Effector memory CD8-positive, alpha-beta T cell (primary cell): ENCODE data around the gene OR5T1.

ENCODE experiments used
- ATAC-seq: fragments of 150-1000 bp; cut with Tn5 transposase; replicated peaks from 2 replicates; pipeline ENCODE4 v1.10.0; 2021; ENCODE audit warnings: mild to moderate bottlenecking, moderate library complexity
- DNase-seq, 3 experiments: peaks; one replicate each; pipeline ENCODE4 v3.0.0; 2021
- H3K27ac Mint-ChIP-seq, 2 donors: one replicate each; pipeline ENCODE4 v1.8.0; 2022; ENCODE audit warnings: mild to moderate bottlenecking in 2 of 2, mixed read lengths in 2 of 2, moderate library complexity in 2 of 2
- H3K27me3 Mint-ChIP-seq, 2 donors: one replicate each; pipeline ENCODE4 v1.8.0; 2022; ENCODE audit warnings: mixed read lengths in 2 of 2
- H3K36me3 Mint-ChIP-seq: one replicate; pipeline ENCODE4 v1.8.0; 2022; ENCODE audit warnings: mild to moderate bottlenecking, moderate library complexity, mixed read lengths; ENCODE audit not compliant: insufficient read depth
- H3K4me1 Mint-ChIP-seq, 2 donors: one replicate each; pipeline ENCODE4 v1.8.0; 2022; ENCODE audit warnings: low read depth in 2 of 2, mixed read lengths in 2 of 2
- H3K4me3 Mint-ChIP-seq, 2 donors: one replicate each; pipeline ENCODE4 v1.8.0; 2022; ENCODE audit warnings: mild to moderate bottlenecking in 2 of 2, mixed read lengths in 2 of 2, moderate library complexity in 2 of 2
- H3K9me3 Mint-ChIP-seq, 2 donors: one replicate each; pipeline ENCODE4 v1.8.0; 2022; ENCODE audit warnings: mixed read lengths in 2 of 2
- total RNA-seq, 9 experiments: gene quantifications; one replicate each; lab custom pipeline; 2026; lab: John Stamatoyannopoulos, UW

Gene OR5T1
- total RNA-seq, result 0 reads per million in 9 experiments

DNA sequence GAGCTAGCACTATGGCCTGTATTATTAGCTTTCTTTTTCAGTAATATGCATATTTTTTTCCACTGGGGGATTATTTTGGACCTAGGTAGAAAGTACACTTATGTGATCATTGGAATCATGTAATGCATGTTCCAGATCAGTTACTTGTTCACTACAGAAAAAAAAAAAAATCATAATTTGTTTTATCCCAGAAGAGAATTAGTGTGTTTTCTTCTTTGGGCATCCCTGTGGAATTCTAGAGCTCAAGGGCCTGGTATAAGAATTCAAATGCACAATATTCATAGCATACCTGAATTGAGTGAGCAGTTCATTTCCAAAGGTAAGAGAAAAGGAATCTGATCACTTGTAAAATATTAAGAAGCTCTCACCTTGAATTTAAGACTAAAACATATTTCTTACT, at the start of gene OR5T1:
OR5T1 (plus strand) TSS at position 301 of the 400 bp plus-strand sequence. CDS start 1,485 bp downstream, outside the sequence.
- Mint-ChIP-seq H3K9me3 (peaks cover 5 to 16% of the 10 kb centered on the region in 2 donors), H3K27me3 (no peaks in the 10 kb centered on the region), H3K4me3 (no peak within 1 kb of the TSS), H3K27ac (no peak within 1 kb of the TSS), H3K4me1 (no peaks in the 10 kb centered on the region), H3K36me3 (no peaks in the 10 kb centered on the region)
- ATAC-seq (no peak), DNase-seq (no peak)

DNA sequence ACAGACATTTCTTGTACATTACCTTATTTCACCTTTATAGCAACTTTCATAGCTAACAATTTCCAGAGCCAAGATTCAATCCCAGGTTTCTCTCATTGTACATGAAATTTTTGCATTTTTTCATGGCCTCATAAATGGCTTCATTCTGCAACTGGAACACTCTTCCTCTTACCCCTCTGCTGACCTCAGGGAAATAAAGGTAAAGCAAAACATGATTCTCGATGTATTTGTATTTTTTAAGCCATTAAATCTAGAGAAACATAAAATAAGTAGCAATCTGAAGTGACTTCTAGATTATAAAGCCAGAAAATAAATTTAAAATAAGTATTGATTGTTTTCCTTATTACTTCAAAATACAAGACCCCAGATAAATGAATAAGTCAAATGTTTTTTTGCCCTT, 39.8 kb upstream of the OR5T1 start, which contains the start of gene OR5T2:
OR5T2 (minus strand) TSS at position 101 of the 400 bp plus-strand sequence. CDS start 1,193 bp downstream, outside the sequence.
- peaks cover 3% of the 10 kb centered on the region for H3K36me3 Mint-ChIP-seq
- H3K27ac Mint-ChIP-seq, result no peak within 1 kb of the TSS
- DNase-seq (no peak), ATAC-seq (no peak)
- no peak within 1 kb of the TSS for H3K4me3 Mint-ChIP-seq
- peaks cover 6 to 11% of the 10 kb centered on the region in 2 donors for H3K9me3 Mint-ChIP-seq
- H3K4me1 Mint-ChIP-seq, result no peaks in the 10 kb centered on the region
- no peaks in the 10 kb centered on the region for H3K27me3 Mint-ChIP-seq

DNA sequence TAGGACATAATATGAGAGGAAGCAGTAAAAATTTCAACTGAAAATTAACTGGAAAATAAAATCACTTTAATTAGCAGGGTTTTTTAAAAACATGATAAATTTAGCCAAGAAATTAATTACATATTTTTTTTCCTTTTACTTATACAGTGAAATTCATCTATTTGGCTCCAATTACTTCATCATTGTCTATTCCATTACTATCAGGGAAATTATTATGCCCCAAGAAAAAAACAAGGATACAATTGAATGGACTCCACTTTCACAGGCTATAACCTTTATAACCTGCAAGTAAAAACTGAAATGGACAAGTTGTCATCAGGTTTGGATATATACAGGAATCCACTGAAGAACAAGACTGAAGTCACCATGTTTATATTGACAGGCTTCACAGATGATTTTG, 22.0 kb upstream of the OR5T1 start, which contains the start of gene OR5T3:
OR5T3 (plus strand) TSS at position 301 of the 400 bp plus-strand sequence; CDS start at position 301, 0 bp downstream.
- Mint-ChIP-seq H3K4me1 (no peaks in the 10 kb centered on the region), H3K4me3 (no peak within 1 kb of the TSS), H3K9me3 (peaks cover 5 to 20% of the 10 kb centered on the region in 2 donors), H3K27ac (no peak within 1 kb of the TSS), H3K36me3 (peaks cover 2% of the 10 kb centered on the region), H3K27me3 (no peaks in the 10 kb centered on the region)
- DNase-seq (no peak), ATAC-seq (no peak)

DNA sequence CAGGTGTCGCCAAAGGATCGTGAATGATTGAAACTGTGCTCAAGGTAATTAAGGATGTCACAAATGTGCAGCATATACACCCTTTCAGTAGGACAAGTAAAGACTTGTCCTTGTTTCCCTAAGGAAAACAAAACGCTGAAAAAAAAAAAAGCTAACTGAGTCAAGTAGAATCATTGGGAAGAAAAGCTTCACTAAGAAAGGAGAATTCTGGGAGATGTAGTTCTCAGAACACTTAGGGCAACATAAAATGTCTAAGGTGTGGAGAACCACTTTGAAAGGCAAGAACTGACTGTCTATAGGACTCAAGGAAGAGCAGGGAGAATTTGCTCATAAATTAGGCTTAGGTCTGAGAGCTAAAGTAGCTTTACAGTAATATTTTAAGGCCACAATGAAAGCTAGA, 2.9 kb upstream of the OR5T1 start:
- H3K27ac Mint-ChIP-seq, result no peak overlapping the region
- no peaks in the 10 kb centered on the region for H3K36me3 Mint-ChIP-seq
- no peak overlapping the region for H3K4me3 Mint-ChIP-seq
- H3K27me3 Mint-ChIP-seq, result no peaks in the 10 kb centered on the region
- no peaks in the 10 kb centered on the region for H3K4me1 Mint-ChIP-seq
- ATAC-seq, result no peak
- DNase-seq, result no peak
- peaks cover 8 to 21% of the 10 kb centered on the region in 2 donors for H3K9me3 Mint-ChIP-seq

DNA sequence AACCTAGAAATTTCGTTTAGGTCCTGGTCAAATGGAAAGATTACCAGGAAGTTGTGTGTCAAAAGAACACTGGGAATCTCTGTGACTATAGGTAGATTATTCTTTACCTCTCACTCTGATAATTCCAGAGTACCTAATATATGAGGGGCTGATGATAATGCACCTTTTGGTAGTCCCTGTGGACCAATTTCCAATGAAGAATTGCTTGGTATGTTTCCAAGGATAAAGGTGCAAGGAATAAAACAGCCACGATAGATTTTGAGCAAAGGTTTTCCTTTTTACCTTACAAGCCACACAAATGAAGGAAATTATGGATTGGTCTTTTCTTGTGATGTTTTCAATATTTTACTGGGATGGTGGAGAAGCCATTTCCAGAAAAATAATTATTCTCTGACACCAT, 18.2 kb downstream of the OR5T1 start, which contains the start of gene OR8H1:
OR8H1 (minus strand) TSS at position 101 of the 400 bp plus-strand sequence. CDS start 1,192 bp downstream, outside the sequence.
- DNase-seq (no peak), ATAC-seq (no peak)
- H3K36me3 Mint-ChIP-seq, result no peaks in the 10 kb centered on the region
- no peaks in the 10 kb centered on the region for H3K27me3 Mint-ChIP-seq
- no peaks in the 10 kb centered on the region for H3K4me1 Mint-ChIP-seq
- no peak within 1 kb of the TSS for H3K4me3 Mint-ChIP-seq
- H3K27ac Mint-ChIP-seq, result no peak within 1 kb of the TSS
- H3K9me3 Mint-ChIP-seq, result peaks cover 11 to 19% of the 10 kb centered on the region in 2 donors

DNA sequence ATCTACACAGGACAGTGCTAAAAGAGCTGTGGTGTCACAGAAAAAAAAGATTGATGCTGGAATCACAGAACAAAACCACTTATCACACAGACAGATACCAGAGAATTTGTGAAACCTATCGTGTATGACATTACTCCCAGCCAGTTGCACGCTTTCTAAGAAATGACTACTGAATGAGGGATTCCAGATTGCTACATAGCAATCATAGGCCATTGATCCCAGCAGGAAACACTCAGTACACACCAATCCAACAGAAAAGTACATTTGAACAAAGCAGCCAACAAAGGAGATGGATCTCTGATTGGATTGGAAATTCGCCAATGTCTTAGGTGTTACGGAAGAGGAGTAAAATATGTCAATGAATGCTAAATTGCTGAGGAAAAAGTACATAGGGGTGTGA, 22.9 kb downstream of the OR5T1 start:
- DNase-seq (no peak), ATAC-seq (no peak)
- H3K27me3 Mint-ChIP-seq, result no peaks in the 10 kb centered on the region
- H3K27ac Mint-ChIP-seq, result no peak overlapping the region
- no peak overlapping the region for H3K4me3 Mint-ChIP-seq
- no peaks in the 10 kb centered on the region for H3K4me1 Mint-ChIP-seq
- peaks cover 6 to 12% of the 10 kb centered on the region in 2 donors for H3K9me3 Mint-ChIP-seq
- H3K36me3 Mint-ChIP-seq, result no peaks in the 10 kb centered on the region

DNA sequence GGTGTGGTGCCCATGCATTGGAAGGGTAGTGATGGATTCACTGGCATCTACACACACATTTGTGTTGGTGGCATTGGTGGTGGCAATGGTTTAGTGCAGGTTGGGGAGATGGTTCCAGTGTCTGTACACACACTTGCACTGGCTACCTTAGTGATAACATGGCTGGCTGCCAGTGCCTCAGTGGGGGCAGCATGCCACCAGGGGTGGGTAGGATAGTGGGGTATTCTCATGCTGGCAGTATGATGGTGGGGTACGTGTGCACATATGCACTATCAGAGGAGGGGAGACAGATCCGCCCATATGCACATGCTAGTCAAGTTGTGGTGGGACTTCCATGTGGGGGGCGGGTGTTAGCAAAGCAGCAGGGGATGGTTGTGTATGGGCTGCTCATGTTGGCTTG, 33.9 kb downstream of the OR5T1 start:
- Mint-ChIP-seq H3K9me3 (peaks cover 25 to 40% of the 10 kb centered on the region in 2 donors), H3K36me3 (no peaks in the 10 kb centered on the region), H3K27ac (no peak overlapping the region), H3K27me3 (no peaks in the 10 kb centered on the region), H3K4me1 (no peaks in the 10 kb centered on the region), H3K4me3 (no peak overlapping the region)
- ATAC-seq, result no peak
- no peak for DNase-seq

DNA sequence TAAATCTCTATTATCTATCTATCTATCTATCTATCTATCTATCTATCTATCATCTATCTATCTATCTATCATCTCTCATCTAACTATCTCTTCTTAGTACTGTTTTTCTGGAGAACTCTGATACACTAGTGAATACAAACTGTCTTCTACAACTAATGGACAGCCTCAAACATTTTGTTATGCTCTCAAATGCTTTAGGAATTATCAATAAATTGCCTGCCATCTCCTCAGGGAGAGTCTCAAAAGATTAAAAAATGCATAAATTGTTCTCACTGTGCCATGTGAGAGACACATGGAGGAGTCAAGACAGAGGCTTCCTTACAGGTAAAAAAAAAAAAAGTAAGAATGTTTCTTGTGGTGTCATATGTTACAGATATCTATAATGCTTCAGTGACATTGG, 40.9 kb downstream of the OR5T1 start, which contains the start of gene OR8K3:
OR8K3 (plus strand) TSS at position 301 of the 400 bp plus-strand sequence. CDS start 3,163 bp downstream, outside the sequence.
- H3K36me3 Mint-ChIP-seq, result no peaks in the 10 kb centered on the region

More for the DNA sequence above, 40.9 kb downstream of the OR5T1 start, which contains the start of gene OR8K3:
- H3K4me1 Mint-ChIP-seq, result no peaks in the 10 kb centered on the region
- ATAC-seq (no peak), DNase-seq (no peak)
- no peak within 1 kb of the TSS for H3K27ac Mint-ChIP-seq
- H3K9me3 Mint-ChIP-seq, result peaks cover 0 to 11% of the 10 kb centered on the region in 2 donors
- no peak within 1 kb of the TSS for H3K4me3 Mint-ChIP-seq
- H3K27me3 Mint-ChIP-seq, result no peaks in the 10 kb centered on the region
